Upper lobe of right lung (tissue), 1 donor: ENCODE data around the gene TNF. TPM values are rescaled to one million over a fixed set of nuclear protein-coding genes. Genes with fewer than 3 reads are reported as not detected.

Source experiments
- ATAC-seq: fragments of 200-7000 bp; cut with Tn5 transposase; one replicate; pipeline ENCODE4 v1.9.1; 2020; ENCODE audit warnings: mild to moderate bottlenecking, moderate library complexity
- DNase-seq: peaks from one replicate; pipeline ENCODE4 v3.0.0-alpha.2; 2020
- H3K27ac ChIP-seq: fragments of 200-600 bp; one replicate; pipeline ENCODE4 v1.8.0; 2022
- H3K27me3 ChIP-seq: fragments of 200-600 bp; one replicate; pipeline ENCODE4 v1.8.0; 2022; ENCODE audit warnings: mild to moderate bottlenecking
- H3K36me3 ChIP-seq: fragments of 200-600 bp; one replicate; pipeline ENCODE4 v1.8.0; 2022
- H3K4me1 ChIP-seq: fragments of 200-600 bp; one replicate; pipeline ENCODE4 v1.8.0; 2022
- H3K4me3 ChIP-seq: fragments of 200-600 bp; one replicate; pipeline ENCODE4 v1.8.0; 2022; ENCODE audit warnings: mild to moderate bottlenecking
- H3K9me3 ChIP-seq: fragments of 200-600 bp; one replicate; pipeline ENCODE4 v1.8.0; 2022
- intact Hi-C: fragments of 100-400 bp; cut with DNase I; formaldehyde crosslinking; loops from one replicate; pipeline ENCODE4 v1.11.0; 2022
- total RNA-seq: library from RNA; stranded (reverse); fragmentation: NEBNext Ultra II Directional; extraction: Animal tissue kit (Norgen Biotek cat#: 25700); gene quantifications from one replicate; pipeline ENCODE4 v1.2.1, GENCODE V29; 2021
- TF ChIP-seq, protein P1 (sequence below): fragments of 200-600 bp; IDR thresholded peaks from one replicate; pipeline ENCODE4 v1.8.0; 2022; ENCODE audit warnings: antibody characterized with exemption
- donor health status: DM: no; HTN: yes; CAD: no; lungs with severe emphysema.

Gene TNF
- total RNA-seq, 1 donor from 2014 or later = 2.4 TPM

DNA sequence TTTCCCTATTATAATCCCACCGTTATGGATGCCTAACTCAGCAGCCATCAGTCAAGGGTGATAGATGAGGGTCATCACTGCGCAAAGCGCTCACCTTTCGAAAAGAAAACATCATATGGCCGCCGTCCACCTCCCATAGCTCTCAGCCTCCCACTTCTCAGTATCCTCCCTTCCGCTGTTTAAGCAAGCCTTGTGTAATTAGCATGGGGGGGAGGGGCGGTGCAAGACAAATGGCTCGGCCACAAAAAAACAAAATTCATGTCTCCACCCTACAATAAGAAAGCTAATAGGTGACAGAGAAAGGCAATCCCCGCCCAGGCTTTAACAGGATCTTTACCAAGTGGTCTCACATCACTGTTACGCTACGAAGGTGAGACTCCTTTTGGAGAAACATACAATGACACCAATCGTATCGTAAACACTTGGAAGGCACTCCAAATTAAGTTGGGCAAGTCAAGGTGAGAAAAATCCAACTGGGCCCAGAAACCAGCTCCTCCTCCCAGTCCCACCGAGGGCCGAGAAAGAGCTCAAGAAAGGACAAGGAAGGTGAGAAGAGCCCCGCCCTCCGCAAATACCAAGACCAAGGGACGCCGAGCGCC lies 34.2 kb upstream of the TNF start:
- Histone ChIP-seq H3K36me3 (peaks cover 45% of the 10 kb centered on the region), H3K27me3 (no peaks in the 10 kb centered on the region), H3K4me3 (peak overlapping the region; percentile 72), H3K27ac (peak overlapping the region; percentile 93), H3K9me3 (no peaks in the 10 kb centered on the region), H3K4me1 (peaks cover 29% of the 10 kb centered on the region)
- no peak for DNase-seq
- intact Hi-C loops = no loop called here
- ATAC-seq = peak; percentile 49
- TF ChIP-seq, protein P1, sequence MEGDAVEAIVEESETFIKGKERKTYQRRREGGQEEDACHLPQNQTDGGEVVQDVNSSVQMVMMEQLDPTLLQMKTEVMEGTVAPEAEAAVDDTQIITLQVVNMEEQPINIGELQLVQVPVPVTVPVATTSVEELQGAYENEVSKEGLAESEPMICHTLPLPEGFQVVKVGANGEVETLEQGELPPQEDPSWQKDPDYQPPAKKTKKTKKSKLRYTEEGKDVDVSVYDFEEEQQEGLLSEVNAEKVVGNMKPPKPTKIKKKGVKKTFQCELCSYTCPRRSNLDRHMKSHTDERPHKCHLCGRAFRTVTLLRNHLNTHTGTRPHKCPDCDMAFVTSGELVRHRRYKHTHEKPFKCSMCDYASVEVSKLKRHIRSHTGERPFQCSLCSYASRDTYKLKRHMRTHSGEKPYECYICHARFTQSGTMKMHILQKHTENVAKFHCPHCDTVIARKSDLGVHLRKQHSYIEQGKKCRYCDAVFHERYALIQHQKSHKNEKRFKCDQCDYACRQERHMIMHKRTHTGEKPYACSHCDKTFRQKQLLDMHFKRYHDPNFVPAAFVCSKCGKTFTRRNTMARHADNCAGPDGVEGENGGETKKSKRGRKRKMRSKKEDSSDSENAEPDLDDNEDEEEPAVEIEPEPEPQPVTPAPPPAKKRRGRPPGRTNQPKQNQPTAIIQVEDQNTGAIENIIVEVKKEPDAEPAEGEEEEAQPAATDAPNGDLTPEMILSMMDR = no peak

DNA sequence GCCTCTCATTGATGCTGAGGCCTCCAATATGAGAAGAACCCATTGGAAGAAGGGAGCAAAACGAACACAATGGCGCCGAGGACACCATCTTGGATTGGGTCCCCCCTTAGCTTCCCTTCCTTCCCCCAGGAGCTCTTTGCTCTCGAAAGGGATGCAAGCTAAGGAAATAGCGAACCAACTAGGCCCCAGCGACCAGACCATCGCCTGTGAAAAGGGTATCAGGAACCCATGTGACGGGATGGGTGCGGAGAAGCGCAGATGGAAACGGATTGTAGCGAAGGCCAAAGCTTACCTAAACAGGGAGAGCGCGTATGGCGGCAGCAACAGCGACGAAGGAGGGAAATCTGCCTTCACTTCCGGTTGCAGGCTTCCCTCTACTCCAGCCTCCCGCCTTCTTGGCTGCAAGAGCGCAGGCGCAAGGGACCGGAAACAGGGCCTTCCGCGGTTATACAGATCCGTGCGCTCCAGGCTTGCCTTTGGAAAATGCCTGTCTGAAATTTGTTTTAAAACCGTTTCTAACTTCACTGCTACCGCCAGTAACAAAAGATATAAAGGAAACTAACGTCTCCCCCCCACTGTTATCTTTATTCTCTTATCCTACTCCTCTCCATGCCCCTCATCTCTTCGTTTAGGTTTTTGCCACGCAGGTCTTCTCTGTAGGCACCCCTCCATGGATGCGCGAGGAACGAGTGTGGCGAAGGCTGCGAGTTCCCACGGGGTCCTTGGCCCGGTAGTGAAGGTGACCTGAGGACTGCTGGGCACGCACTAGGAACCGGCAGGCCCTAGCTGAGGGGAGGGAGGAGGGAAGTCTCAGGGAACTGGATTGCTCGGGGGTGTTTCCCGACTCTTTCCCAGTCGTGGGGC lies 33.5 kb upstream of the TNF start, which contains the start of gene DDX39B:
DDX39B (minus strand) TSS at position 346 of the 864 bp plus-strand sequence. CDS start 1,471 bp downstream, outside the sequence.
- ATAC-seq = peak; percentile 91
- Histone ChIP-seq H3K4me1 (peaks cover 29% of the 10 kb centered on the region), H3K27me3 (no peaks in the 10 kb centered on the region), H3K27ac (peak within 1 kb of the TSS; percentile 93), H3K36me3 (peaks cover 38% of the 10 kb centered on the region), H3K9me3 (no peaks in the 10 kb centered on the region), H3K4me3 (peak within 1 kb of the TSS; percentile 72)
- intact Hi-C loops = no loop called here
- DNase-seq = peak; percentile 97
- TF ChIP-seq, protein P1 = no peak

DNA sequence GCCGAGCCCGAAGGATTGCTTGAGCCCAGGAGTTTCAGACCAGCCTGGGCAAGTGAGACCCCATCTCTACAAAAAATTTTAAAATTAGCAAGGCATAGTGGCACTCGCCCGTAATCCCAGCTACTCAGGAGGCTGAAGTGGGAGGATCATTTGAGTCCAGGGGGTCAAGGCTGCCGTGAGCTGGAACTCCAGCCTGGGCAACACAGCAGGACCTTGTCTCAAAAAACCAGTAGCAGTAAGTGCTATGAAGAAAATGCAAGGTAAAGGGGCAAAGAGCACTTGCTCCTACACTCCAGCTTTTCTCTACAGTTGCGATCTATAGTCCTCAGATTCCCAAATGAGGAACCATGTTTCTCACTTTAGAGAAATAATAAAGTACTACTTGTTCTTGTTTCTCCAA lies 31.7 kb upstream of the TNF start:
- intact Hi-C loops = no loop called here
- Histone ChIP-seq H3K27me3 (no peaks in the 10 kb centered on the region), H3K9me3 (no peaks in the 10 kb centered on the region), H3K36me3 (peaks cover 21% of the 10 kb centered on the region), H3K4me3 (no peak overlapping the region), H3K4me1 (peaks cover 38% of the 10 kb centered on the region), H3K27ac (no peak overlapping the region)
- TF ChIP-seq, protein P1 = no peak
- DNase-seq (no peak), ATAC-seq (no peak)

DNA sequence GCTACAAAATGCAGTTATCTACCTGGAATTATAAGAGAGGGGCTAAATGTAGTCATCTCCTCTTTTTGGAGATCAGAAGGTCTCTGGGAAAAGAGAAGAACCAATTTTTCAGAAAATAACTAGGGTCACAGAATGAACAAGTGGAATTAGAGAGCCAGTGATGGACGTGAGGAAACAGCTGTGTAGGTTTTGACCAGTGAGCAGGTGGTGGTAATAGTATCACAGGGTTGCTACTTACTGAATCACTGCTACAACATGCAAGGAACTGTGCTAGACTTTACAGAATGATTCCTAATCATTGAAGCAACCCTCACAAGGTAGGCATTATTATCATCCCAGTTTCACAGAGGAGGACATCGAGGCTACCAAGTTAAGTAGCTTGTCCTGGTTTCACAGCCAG lies 30.7 kb upstream of the TNF start:
- ATAC-seq (no peak), DNase-seq (no peak)
- H3K4me1 ChIP-seq = peaks cover 28% of the 10 kb centered on the region
- peaks cover 20% of the 10 kb centered on the region for H3K36me3 ChIP-seq
- H3K27me3 ChIP-seq = no peaks in the 10 kb centered on the region
- H3K4me3 ChIP-seq = no peak overlapping the region
- intact Hi-C loops = loop anchor here (5.0 kb wide), 1 partner anchor 53 kb away; no protein-coding TSS in a partner anchor
- no peaks in the 10 kb centered on the region for H3K9me3 ChIP-seq
- TF ChIP-seq, protein P1 = no peak
- no peak overlapping the region for H3K27ac ChIP-seq

DNA sequence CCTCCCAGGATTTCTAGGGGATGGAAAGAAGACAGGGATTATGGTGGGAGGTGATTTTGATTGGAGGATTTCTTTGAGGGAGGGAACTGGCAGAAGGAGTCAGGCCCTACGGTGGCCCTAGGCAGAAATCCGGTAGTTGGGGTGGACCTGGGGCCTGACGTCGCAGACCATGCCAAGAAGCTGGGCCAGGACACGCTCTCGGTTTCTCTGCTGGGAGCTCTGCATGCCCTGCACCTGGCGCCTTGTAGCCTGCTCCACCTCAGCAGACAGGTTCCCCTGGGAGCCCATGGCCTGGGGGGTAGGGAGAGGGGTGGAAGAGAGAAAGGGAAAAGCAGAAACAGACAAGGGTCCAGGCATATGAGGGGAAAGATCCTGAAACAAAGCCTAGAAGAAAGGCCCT lies 30.1 kb upstream of the TNF start:
- Histone ChIP-seq H3K27me3 (no peaks in the 10 kb centered on the region), H3K4me3 (no peak overlapping the region), H3K36me3 (peaks cover 19% of the 10 kb centered on the region), H3K27ac (no peak overlapping the region), H3K4me1 (peaks cover 22% of the 10 kb centered on the region), H3K9me3 (no peaks in the 10 kb centered on the region)
- intact Hi-C loops = loop anchor here (5.0 kb wide), 1 partner anchor 52 kb away; no protein-coding TSS in a partner anchor
- no peak for DNase-seq
- TF ChIP-seq, protein P1 = no peak
- ATAC-seq = no peak
